Body of pancreas (tissue), 4 donors: ENCODE results near the gene NSG1.

ENCODE experiments used
- POLR2A ChIP-seq, 3 donors: fragments of 450-650 bp; IDR thresholded peaks; one replicate each; pipeline ENCODE4 v1.6.1; 2016; ENCODE audit warnings: antibody characterized with exemption in 3 of 3, mild to moderate bottlenecking in 2 of 3
- TF ChIP-seq, protein P1 (sequence below), 7 experiments: fragments of 450-650 bp in 4 of 7; fragments of 200-600 bp in 3 of 7; sonication (generic) in 3 of 7; IDR thresholded peaks; one replicate each; pipeline ENCODE4 v1.5.1; 2016 to 2019; ENCODE audit warnings: antibody characterized with exemption in 7 of 7

DNA sequence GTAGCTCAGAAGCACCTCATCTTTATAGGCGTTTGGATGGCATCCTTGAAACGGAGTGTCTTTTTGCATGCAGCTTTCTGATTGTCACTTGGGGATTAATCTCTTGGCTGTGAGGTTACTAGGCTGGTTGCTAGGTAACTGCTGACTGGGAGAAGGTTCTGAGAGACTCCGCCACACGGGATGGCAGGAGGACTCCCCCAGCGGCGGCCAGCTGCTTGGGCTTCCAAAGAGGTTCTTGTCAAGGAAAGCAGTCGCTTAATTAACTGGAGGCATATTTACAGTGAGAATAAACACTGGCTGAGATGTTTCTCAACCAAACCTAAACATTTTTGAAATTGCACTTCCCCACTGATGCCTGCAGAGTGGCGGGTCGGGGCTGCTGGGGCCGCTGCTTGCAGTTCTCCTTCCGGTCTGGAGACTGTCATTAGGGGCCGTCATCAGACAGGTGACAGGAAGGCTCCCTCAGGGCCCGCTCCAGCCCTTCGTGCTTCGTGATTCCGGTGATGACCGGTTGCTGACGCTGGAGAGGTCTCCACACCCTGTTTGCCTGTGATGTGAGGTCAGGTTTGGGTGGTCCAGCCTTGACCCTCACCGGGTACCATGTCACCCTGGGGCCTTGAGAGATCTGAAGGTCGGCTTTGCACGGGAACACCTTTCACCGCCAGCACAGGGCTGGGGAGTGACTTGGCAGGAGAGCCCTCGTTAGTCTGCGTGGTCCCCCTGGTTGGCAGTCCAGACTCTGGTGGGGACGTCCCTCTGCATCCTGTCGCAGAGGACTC lies 9.1 kb downstream of the NSG1 start:
- TF ChIP-seq, protein P1, sequence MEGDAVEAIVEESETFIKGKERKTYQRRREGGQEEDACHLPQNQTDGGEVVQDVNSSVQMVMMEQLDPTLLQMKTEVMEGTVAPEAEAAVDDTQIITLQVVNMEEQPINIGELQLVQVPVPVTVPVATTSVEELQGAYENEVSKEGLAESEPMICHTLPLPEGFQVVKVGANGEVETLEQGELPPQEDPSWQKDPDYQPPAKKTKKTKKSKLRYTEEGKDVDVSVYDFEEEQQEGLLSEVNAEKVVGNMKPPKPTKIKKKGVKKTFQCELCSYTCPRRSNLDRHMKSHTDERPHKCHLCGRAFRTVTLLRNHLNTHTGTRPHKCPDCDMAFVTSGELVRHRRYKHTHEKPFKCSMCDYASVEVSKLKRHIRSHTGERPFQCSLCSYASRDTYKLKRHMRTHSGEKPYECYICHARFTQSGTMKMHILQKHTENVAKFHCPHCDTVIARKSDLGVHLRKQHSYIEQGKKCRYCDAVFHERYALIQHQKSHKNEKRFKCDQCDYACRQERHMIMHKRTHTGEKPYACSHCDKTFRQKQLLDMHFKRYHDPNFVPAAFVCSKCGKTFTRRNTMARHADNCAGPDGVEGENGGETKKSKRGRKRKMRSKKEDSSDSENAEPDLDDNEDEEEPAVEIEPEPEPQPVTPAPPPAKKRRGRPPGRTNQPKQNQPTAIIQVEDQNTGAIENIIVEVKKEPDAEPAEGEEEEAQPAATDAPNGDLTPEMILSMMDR (IDR thresholded peaks at IDR 0.05), result no peak
- TF ChIP-seq POLR2A (IDR thresholded peaks at IDR 0.05), result no peak
